Brain microvascular endothelial cell (primary cell): Measurements from ENCODE around the gene MPV17L2.
A peak's percentile ranks its signal among the peaks of the same experiment; 100 is the strongest.

ENCODE experiments used
- DNase-seq: peaks from one replicate; pipeline ENCODE4 v3.0.0-alpha.2; 2020
- H3K27ac ChIP-seq: fragments of 250-450 bp; sonication (Bioruptor Pico); 2 replicates; pipeline ENCODE4 v1.5.1; 2020; ENCODE audit warnings: mild to moderate bottlenecking, moderate library complexity
- H3K27me3 ChIP-seq: fragments of 250-450 bp; sonication (Bioruptor Pico); replicated peaks from 2 replicates; pipeline ENCODE4 v1.5.1; 2020; ENCODE audit warnings: mild to moderate bottlenecking
- H3K36me3 ChIP-seq: fragments of 250-450 bp; sonication (Bioruptor Pico); replicated peaks from 2 replicates; pipeline ENCODE4 v1.5.1; 2020; ENCODE audit warnings: mild to moderate bottlenecking
- H3K4me3 ChIP-seq: 2 replicates; pipeline ENCODE4 v1.5.1; 2011; ENCODE audit warnings: low read depth, mild to moderate bottlenecking, control low read depth, low read length, moderate library complexity
- in situ Hi-C: cut with HindIII; loops from 2 replicates; pipeline ENCODE4 v1.10.0; 2017; ENCODE audit warnings: low sequenced_read_pairs, low pct_ligation_motif_present
- TF ChIP-seq, protein P1 (sequence below): IDR thresholded peaks from 2 replicates; pipeline ENCODE4 v1.5.1; 2011; ENCODE audit warnings: low read depth, mild to moderate bottlenecking, moderate library complexity, low read length, control low read depth, inconsistent platforms; ENCODE audit errors: missing control alignments

Gene MPV17L2

DNA sequence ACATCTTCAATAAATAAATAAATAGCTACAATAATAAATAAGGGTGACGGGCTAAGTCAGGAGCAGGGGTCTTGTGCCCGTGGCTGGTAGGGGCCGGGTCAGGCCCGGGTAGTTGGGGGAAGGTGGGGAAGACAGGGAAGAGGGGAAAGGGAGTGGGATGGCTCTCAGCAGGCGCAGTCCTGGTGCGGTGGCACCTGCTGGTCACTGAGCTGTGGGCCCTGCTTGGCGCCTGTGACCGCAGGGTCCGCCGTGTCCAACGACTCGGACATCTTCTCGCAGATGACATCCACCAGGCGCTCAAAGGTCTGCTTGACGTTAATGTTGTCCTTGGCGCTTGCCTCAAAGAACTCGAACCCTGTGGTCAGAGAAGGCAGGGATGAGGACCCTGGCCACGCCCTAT, 4.3 kb downstream of the MPV17L2 start:
- DNase-seq = no peak
- in situ Hi-C loops = no loop called here
- TF ChIP-seq, protein P1, sequence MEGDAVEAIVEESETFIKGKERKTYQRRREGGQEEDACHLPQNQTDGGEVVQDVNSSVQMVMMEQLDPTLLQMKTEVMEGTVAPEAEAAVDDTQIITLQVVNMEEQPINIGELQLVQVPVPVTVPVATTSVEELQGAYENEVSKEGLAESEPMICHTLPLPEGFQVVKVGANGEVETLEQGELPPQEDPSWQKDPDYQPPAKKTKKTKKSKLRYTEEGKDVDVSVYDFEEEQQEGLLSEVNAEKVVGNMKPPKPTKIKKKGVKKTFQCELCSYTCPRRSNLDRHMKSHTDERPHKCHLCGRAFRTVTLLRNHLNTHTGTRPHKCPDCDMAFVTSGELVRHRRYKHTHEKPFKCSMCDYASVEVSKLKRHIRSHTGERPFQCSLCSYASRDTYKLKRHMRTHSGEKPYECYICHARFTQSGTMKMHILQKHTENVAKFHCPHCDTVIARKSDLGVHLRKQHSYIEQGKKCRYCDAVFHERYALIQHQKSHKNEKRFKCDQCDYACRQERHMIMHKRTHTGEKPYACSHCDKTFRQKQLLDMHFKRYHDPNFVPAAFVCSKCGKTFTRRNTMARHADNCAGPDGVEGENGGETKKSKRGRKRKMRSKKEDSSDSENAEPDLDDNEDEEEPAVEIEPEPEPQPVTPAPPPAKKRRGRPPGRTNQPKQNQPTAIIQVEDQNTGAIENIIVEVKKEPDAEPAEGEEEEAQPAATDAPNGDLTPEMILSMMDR = no peak
- Histone ChIP-seq H3K27me3 (no peaks in the 10 kb centered on the region), H3K27ac (no peak overlapping the region), H3K4me3 (no peak overlapping the region), H3K36me3 (peaks cover 12% of the 10 kb centered on the region)

DNA sequence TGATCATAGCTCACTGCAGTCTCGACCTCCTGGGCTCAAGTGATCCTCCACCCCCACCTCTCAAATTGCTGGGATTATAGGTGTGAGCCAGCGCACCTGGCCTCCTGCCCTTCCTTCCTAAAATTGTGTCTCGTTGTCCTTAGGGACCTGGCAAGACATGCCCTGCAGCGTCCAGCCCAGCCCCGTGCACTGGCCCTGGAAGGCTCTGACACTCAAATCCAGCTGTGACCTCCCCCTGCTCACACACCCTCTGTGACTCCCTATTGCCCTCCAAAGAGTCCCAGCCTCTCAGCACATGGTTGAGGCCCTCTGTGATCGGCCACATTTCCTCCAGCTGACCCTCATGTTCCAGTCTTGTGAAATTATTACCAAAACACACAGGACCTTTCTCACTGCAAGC, 4.9 kb downstream of the MPV17L2 start:
- no peaks in the 10 kb centered on the region for H3K27me3 ChIP-seq
- in situ Hi-C loops = no loop called here
- DNase-seq = no peak
- H3K4me3 ChIP-seq = no peak overlapping the region
- TF ChIP-seq, protein P1 = no peak
- peaks cover 12% of the 10 kb centered on the region for H3K36me3 ChIP-seq
- H3K27ac ChIP-seq = no peak overlapping the region

DNA sequence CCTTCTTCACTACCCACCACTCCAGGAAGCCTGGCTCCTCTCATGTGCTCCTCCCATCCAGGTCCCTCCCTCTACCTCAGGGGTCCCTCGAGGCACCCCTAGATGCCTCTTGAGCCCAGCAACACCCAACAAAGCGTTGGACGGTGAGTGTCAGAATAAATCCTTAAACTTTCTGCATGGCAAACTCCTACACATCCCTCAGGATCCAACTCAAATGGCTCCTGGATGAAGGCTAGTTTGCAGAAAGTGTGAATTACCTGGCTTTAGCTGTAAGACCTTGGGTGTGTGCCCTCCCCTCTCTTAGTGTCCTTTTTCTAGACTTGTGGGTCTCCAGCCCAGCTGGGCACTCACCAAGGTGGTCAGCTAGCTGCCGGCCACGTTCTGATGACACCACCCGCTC, 5.4 kb downstream of the MPV17L2 start:
- H3K4me3 ChIP-seq = no peak overlapping the region
- no peak overlapping the region for H3K27ac ChIP-seq
- no peak for DNase-seq
- in situ Hi-C loops = no loop called here
- TF ChIP-seq, protein P1 = no peak
- H3K27me3 ChIP-seq = no peaks in the 10 kb centered on the region
- peaks cover 12% of the 10 kb centered on the region for H3K36me3 ChIP-seq

DNA sequence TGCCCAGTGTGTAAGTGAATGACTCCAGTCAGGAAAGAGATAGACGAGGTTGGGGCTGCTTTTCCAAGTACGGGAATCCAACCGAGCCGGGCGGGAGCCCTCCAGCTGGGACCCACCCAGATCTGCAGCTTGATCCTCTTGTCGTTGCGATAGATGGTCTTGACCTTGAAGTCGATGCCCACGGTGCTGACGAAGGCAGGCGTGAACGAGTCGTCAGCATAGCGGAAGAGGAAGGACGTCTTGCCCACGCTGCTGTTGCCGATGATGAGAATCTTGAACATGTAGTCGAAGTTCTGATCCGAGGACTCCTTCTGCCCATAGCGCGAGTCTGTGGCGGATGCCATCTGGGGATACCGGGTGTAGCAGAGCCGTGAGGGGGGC, 9.4 kb downstream of the MPV17L2 start:
- H3K36me3 ChIP-seq = peaks cover 5% of the 10 kb centered on the region
- in situ Hi-C loops = no loop called here
- H3K27ac ChIP-seq = no peak overlapping the region
- no peaks in the 10 kb centered on the region for H3K27me3 ChIP-seq
- DNase-seq = no peak
- no peak overlapping the region for H3K4me3 ChIP-seq
- TF ChIP-seq, protein P1 = no peak

DNA sequence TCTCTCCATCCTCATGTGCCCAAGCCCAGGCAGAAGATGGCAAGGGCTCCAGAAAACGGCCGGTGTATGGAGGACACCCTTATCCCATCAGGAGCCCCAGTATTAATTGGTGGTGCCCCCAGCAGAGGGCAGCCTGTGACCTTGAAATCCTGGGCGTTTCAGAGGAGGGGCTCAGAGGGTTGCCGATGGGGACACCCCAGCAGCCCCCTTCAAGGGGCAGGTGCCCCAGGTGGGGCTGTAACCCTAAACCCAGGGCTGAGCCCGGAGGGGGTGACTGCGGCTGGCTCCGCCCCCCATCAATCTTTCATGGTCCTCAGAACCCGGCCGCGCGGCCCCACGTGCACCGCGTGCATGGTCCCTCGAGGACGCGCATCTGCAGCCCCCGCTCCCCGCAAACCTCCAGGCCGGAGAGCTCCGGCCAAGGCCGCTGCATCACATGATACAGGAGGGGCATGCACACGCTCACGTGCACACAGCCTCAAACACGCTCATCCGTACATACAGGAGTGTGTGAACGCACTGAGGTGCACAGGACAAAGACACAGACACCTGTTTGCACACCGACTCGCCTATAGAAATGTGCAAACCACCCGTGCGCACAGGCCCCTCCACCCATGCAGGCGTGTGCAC, 9.9 kb downstream of the MPV17L2 start:
- Histone ChIP-seq H3K27ac (no peak overlapping the region), H3K27me3 (no peaks in the 10 kb centered on the region), H3K36me3 (peaks cover 4% of the 10 kb centered on the region), H3K4me3 (peak overlapping the region; percentile 79)
- TF ChIP-seq, protein P1 = peak; percentile 53
- DNase-seq = no peak
- in situ Hi-C loops = no loop called here

DNA sequence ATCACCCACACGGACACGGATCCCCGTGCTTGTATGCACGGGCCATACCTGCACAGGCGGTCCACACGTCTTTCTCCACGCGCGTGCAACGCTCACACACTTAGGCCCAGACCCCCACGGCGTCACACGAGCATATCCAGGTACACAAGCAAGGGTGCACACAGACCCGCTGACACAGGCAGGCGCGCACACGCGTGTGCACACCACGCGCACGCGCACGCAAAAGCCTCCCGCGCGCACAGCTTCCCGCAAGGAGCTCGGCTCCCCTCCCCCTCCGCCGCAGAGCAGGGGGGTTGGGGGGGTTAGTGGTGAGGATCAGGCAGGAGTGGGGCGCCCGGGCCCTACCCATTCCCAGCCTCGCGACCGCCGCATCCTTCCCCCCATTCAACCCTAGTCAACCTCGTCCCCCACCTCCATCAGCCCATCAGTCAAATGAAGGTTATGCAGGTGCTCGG, 10.4 kb downstream of the MPV17L2 start:
- Histone ChIP-seq H3K27ac (peak overlapping the region; percentile 13), H3K36me3 (no peaks in the 10 kb centered on the region), H3K4me3 (peak overlapping the region; percentile 79), H3K27me3 (no peaks in the 10 kb centered on the region)
- TF ChIP-seq, protein P1 = no peak
- DNase-seq = no peak
- in situ Hi-C loops = no loop called here
